BE2C (cell line): ENCODE data around the gene DLL4.
A peak's percentile ranks its signal among the peaks of the same experiment; 100 is the strongest.

Source experiments
- DNase-seq: peaks from one replicate; pipeline ENCODE4 v3.0.0-alpha.2; 2020
- H3K27me3 ChIP-seq: fragments of 250-450 bp; sonication (Bioruptor Pico); 2 replicates; pipeline ENCODE4 v1.5.1; 2020; ENCODE audit warnings: mild to moderate bottlenecking
- H3K36me3 ChIP-seq: fragments of 250-450 bp; sonication (Bioruptor Pico); 2 replicates; pipeline ENCODE4 v1.5.1; 2020; ENCODE audit warnings: mild to moderate bottlenecking
- H3K4me1 ChIP-seq: fragments of 250-450 bp; sonication (Bioruptor Pico); 2 replicates; pipeline ENCODE4 v1.5.1; 2020
- H3K4me3 ChIP-seq: 2 replicates; pipeline ENCODE4 v1.5.1; 2011; ENCODE audit warnings: low read depth, low read length
- H3K9me3 ChIP-seq: fragments of 250-450 bp; sonication (Bioruptor Pico); 2 replicates; pipeline ENCODE4 v1.5.1; 2020
- TF ChIP-seq, protein P1 (sequence below): IDR thresholded peaks from 2 replicates; pipeline ENCODE4 v1.5.1; 2012; ENCODE audit warnings: mild to moderate bottlenecking, low read depth, low read length

The DLL4 gene

GRCh38 chr15:40938536-40938870 is 9.4 kb downstream of the DLL4 start:
- Histone ChIP-seq H3K9me3 (no peaks in the 10 kb centered on the region), H3K27me3 (no peaks in the 10 kb centered on the region), H3K4me3 (no peak overlapping the region), H3K4me1 (peaks cover 7% of the 10 kb centered on the region), H3K36me3 (no peaks in the 10 kb centered on the region)
- DNase-seq: no peak
- TF ChIP-seq, protein P1, sequence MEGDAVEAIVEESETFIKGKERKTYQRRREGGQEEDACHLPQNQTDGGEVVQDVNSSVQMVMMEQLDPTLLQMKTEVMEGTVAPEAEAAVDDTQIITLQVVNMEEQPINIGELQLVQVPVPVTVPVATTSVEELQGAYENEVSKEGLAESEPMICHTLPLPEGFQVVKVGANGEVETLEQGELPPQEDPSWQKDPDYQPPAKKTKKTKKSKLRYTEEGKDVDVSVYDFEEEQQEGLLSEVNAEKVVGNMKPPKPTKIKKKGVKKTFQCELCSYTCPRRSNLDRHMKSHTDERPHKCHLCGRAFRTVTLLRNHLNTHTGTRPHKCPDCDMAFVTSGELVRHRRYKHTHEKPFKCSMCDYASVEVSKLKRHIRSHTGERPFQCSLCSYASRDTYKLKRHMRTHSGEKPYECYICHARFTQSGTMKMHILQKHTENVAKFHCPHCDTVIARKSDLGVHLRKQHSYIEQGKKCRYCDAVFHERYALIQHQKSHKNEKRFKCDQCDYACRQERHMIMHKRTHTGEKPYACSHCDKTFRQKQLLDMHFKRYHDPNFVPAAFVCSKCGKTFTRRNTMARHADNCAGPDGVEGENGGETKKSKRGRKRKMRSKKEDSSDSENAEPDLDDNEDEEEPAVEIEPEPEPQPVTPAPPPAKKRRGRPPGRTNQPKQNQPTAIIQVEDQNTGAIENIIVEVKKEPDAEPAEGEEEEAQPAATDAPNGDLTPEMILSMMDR: no peak

DNA sequence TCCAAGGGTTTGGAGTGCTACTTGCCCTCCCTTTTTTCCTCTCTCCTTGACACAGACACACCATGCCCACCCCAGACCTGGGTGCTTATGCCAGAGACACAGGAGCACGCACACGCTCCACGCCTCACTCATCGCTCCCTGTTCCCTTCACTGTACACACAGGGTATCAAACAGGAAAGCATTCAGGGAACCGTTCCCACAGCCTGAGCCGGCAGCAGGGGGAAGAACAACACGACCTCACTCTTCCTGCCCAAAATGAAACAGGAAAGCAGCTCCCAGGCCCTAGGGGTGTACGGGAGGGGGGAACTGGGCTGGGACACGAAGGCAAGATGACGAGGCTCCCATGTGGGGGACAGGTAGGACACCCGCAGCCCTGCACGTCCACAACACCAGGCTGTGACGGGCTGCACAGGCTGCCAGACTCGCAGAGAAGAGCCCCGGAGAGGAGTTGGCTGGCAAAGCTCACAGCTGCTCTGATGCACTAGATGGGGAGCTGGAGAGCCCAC is 11.2 kb downstream of the DLL4 start:
- Histone ChIP-seq H3K36me3 (no peaks in the 10 kb centered on the region), H3K4me1 (peaks cover 7% of the 10 kb centered on the region), H3K4me3 (no peak overlapping the region), H3K27me3 (no peaks in the 10 kb centered on the region), H3K9me3 (no peaks in the 10 kb centered on the region)
- TF ChIP-seq, protein P1: no peak
- no peak for DNase-seq

GRCh38 chr15:40941068-40941527 is 12.0 kb downstream of the DLL4 start:
- no peak for DNase-seq
- Histone ChIP-seq H3K4me1 (peaks cover 7% of the 10 kb centered on the region), H3K4me3 (peak overlapping the region; percentile 61), H3K36me3 (no peaks in the 10 kb centered on the region), H3K9me3 (no peaks in the 10 kb centered on the region), H3K27me3 (no peaks in the 10 kb centered on the region)
- TF ChIP-seq, protein P1: no peak

DNA sequence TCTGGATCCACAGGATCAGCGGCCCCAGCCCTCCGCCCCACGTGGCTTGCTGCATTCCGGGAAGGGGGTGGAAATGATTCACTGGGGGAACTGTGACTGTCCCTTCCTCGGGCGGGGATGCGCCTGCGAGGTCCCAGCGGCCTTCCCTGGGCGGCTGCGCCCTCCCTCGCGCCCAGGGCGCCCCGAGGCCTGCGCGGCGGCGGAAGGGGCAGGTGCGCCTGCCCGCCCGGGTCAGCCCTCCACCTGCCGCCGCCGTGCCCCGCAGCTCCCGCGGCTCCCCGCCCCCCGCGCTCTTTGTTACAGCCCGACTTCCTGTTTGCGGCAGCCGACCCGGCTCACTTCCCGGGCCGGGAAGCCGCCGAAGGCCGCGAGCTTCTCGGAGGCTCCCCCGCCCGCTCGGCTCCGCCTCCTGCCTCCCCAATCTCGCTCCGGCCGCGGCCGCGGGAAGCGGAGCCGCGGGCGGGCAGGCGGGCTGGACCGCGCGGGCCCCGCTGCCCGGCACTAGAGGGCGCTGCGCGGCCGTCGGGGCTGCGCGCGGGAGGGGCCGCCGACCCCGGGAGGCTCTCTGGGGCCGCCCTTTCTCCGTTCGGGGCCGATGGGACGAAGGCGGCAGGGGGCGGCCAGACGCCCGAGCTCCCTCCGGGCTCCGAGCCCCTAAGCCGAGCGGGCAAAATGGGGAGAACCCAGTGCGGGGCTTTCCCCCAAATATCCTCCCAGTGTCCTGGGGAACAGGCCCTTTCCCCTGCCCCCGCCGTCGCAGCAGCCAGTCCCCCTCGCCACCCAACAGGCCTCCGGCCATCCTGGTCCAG is 12.6 kb downstream of the DLL4 start:
- peak; percentile 82 for DNase-seq
- TF ChIP-seq, protein P1: peak; percentile 26

GRCh38 chr15:40942337-40942854 is 13.3 kb downstream of the DLL4 start:
- H3K9me3 ChIP-seq: no peaks in the 10 kb centered on the region
- peak overlapping the region; percentile 61 for H3K4me3 ChIP-seq
- no peaks in the 10 kb centered on the region for H3K36me3 ChIP-seq
- TF ChIP-seq, protein P1: no peak
- H3K27me3 ChIP-seq: no peaks in the 10 kb centered on the region
- no peak for DNase-seq
- H3K4me1 ChIP-seq: peaks cover 7% of the 10 kb centered on the region

More for the DNA sequence above, 12.6 kb downstream of the DLL4 start:
- peaks cover 7% of the 10 kb centered on the region for H3K4me1 ChIP-seq
- no peaks in the 10 kb centered on the region for H3K36me3 ChIP-seq
- H3K4me3 ChIP-seq: peak overlapping the region; percentile 61
- H3K27me3 ChIP-seq: no peaks in the 10 kb centered on the region
- no peaks in the 10 kb centered on the region for H3K9me3 ChIP-seq

DNA sequence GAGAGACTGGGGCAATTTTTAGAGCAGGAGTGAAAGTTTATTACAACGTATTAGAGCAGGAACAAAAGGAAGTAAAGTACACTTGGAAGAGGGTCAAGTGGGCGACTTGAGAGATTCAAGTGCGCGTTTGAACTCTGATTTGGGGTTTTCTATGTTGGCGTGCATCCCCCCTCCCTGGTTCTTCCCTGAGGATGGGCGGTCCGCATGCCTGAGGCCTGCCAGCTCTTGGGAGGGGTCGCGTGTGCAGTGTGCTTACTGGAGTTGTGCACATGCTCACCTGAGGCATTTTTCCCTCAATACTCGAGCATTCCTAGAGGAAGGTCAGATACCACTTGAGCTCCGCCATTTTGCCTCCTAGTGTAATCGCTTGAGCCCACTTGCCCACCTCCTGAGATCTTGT is 13.7 kb downstream of the DLL4 start:
- Histone ChIP-seq H3K4me1 (peaks cover 7% of the 10 kb centered on the region), H3K36me3 (no peaks in the 10 kb centered on the region), H3K27me3 (no peaks in the 10 kb centered on the region), H3K4me3 (no peak overlapping the region), H3K9me3 (no peaks in the 10 kb centered on the region)
- TF ChIP-seq, protein P1: no peak
- no peak for DNase-seq
